Small intestine (tissue), 7 donors: ENCODE measurements around the gene SLC2A9. TPM values are rescaled to one million over a fixed set of nuclear protein-coding genes. Genes with fewer than 3 reads are reported as not detected.

Source experiments
- DNase-seq, 2 donors: peaks; one replicate each; pipeline versions ENCODE4 v3.0.0 to v3.0.0-alpha.2; 2013
- FAIRE-seq: peaks from 2 replicates; lab custom pipeline; 2012; peaks lifted over from hg19 to GRCh38; lab: Jason Lieb, UNC
- H3K27ac ChIP-seq, 3 donors: one replicate each; pipeline ENCODE4 v1.5.1; 2013; ENCODE audit warnings: low read length in 2 of 3, mild to moderate bottlenecking in 2 of 3, control low read depth in 1 of 3, inconsistent platforms in 1 of 3, low read depth in 1 of 3, moderate library complexity in 1 of 3
- H3K27me3 ChIP-seq, 3 donors: one replicate each; pipeline ENCODE4 v1.6.1; 2013; ENCODE audit warnings: low read length in 3 of 3, inconsistent platforms in 1 of 3; ENCODE audit not compliant: control insufficient read depth in 3 of 3, insufficient read depth in 3 of 3
- H3K36me3 ChIP-seq, 3 donors: one replicate each; pipeline ENCODE4 v1.6.1; 2013; ENCODE audit warnings: low read length in 3 of 3, inconsistent platforms in 1 of 3, low read depth in 1 of 3, mild to moderate bottlenecking in 1 of 3, moderate library complexity in 1 of 3; ENCODE audit not compliant: control insufficient read depth in 3 of 3, insufficient read depth in 2 of 3
- H3K4me1 ChIP-seq, 3 donors: one replicate each; pipeline ENCODE4 v1.6.1; 2013; ENCODE audit warnings: low read length in 2 of 3, inconsistent platforms in 1 of 3, low read depth in 1 of 3, mild to moderate bottlenecking in 1 of 3, moderate library complexity in 1 of 3; ENCODE audit not compliant: control insufficient read depth in 3 of 3, insufficient read depth in 2 of 3
- H3K4me3 ChIP-seq, 3 donors: one replicate each; pipeline ENCODE4 v1.5.1; 2013; ENCODE audit warnings: low read length in 3 of 3, control low read depth in 1 of 3, inconsistent platforms in 1 of 3, low read depth in 1 of 3, mild to moderate bottlenecking in 1 of 3, moderate library complexity in 1 of 3
- H3K9me3 ChIP-seq, 2 donors: one replicate each; pipeline ENCODE4 v1.6.1; 2013; ENCODE audit warnings: low read depth in 1 of 2, low read length in 1 of 2; ENCODE audit not compliant: control insufficient read depth in 2 of 2, insufficient read depth in 1 of 2
- WGBS, 3 donors: extraction: QIAGEN DNeasy Blood & Tissue Kit; methylation state at CpG; one replicate each; pipeline ENCODE4 v1.1.7; 2013; 5-methylcytosine and 5-hydroxymethylcytosine counted together
- polyA plus RNA-seq, 4 donors: library from polyadenylated mRNA; stranded (reverse) in 3 of 4; unstranded in 1 of 4; fragments of 200-250 nt in 3 of 4; fragments of 120-200 nt in 1 of 4; gene quantifications; one replicate each; pipeline versions ENCODE4 v1.2.1 to v1.2.3, GENCODE V29; 2013
- donor health status: healthy with polysubstance abuse.
- donor health status: control.
- donor health status: control.
- donor health status: Bipolar disorder and iron deficiency.
- donor health status: healthy.

Gene SLC2A9
- polyA plus RNA-seq, 4 donors: 7.4 to 34.4 (median 12.3) TPM

- no peaks in the 10 kb centered on the region for H3K27me3 ChIP-seq
- no peak overlapping the region for H3K4me3 ChIP-seq
- H3K4me1 ChIP-seq: no peaks in the 10 kb centered on the region
- H3K27ac ChIP-seq: no peak overlapping the region
- H3K9me3 ChIP-seq: peaks cover 0 to 2% of the 10 kb centered on the region in 2 donors
- no peak for FAIRE-seq
- DNase-seq: no peak
- peaks cover 0 to 14% (median 0%) of the 10 kb centered on the region in 3 donors for H3K36me3 ChIP-seq
- WGBS, 3 donors: 83 to 88% (median 84%) methylated on average over 6 of the region's 6 CpGs
These were observed 161.5 kb downstream of the SLC2A9 start for GRCh38 chr4:9859810-9860209.

GRCh38 chr4:9849538-9849920, 171.8 kb downstream of the SLC2A9 start:
- H3K27ac ChIP-seq: no peak overlapping the region
- peaks cover 0 to 7% (median 0%) of the 10 kb centered on the region in 3 donors for H3K36me3 ChIP-seq
- H3K27me3 ChIP-seq: no peaks in the 10 kb centered on the region
- no peak overlapping the region for H3K4me3 ChIP-seq
- no peak for DNase-seq
- no peak for FAIRE-seq
- no peaks in the 10 kb centered on the region for H3K9me3 ChIP-seq
- WGBS, 3 donors: 91 to 94% (median 93%) methylated on average over 2 of the region's 2 CpGs
- H3K4me1 ChIP-seq: no peaks in the 10 kb centered on the region

- H3K27ac ChIP-seq: no peak overlapping the region
- H3K27me3 ChIP-seq: no peaks in the 10 kb centered on the region
- FAIRE-seq (no peak), DNase-seq (no peak)
- no peaks in the 10 kb centered on the region for H3K4me1 ChIP-seq
- WGBS, 3 donors: 79 to 84% (median 82%) methylated on average over 5 of the region's 5 CpGs
- peaks cover 0 to 7% (median 0%) of the 10 kb centered on the region in 3 donors for H3K36me3 ChIP-seq
- H3K9me3 ChIP-seq: no peaks in the 10 kb centered on the region
- no peak overlapping the region for H3K4me3 ChIP-seq
These were observed 173.1 kb downstream of the SLC2A9 start for GRCh38 chr4:9847968-9848748.

- H3K4me3 ChIP-seq: no peak overlapping the region
- H3K9me3 ChIP-seq: peaks cover 0 to 12% of the 10 kb centered on the region in 2 donors
- no peaks in the 10 kb centered on the region for H3K4me1 ChIP-seq
- H3K27me3 ChIP-seq: no peaks in the 10 kb centered on the region
- no peak overlapping the region for H3K27ac ChIP-seq
- FAIRE-seq (no peak), DNase-seq (no peak)
- H3K36me3 ChIP-seq: peaks cover 0 to 7% (median 0%) of the 10 kb centered on the region in 3 donors
- WGBS, 3 donors: 85 to 94% (median 85%) methylated on average over 9 of the region's 9 CpGs
These were observed 175.4 kb downstream of the SLC2A9 start for GRCh38 chr4:9845791-9846493.

GRCh38 chr4:9841072-9841471, 180.2 kb downstream of the SLC2A9 start:
- DNase-seq: no peak
- no peak for FAIRE-seq
- Histone ChIP-seq H3K27me3 (no peaks in the 10 kb centered on the region), H3K9me3 (peaks cover 0 to 15% of the 10 kb centered on the region in 2 donors), H3K4me1 (no peaks in the 10 kb centered on the region), H3K4me3 (no peak overlapping the region), H3K27ac (no peak overlapping the region), H3K36me3 (peaks cover 0 to 5% (median 0%) of the 10 kb centered on the region in 3 donors)
- 90 to 98% (median 93%) methylated on average over 2 of the region's 2 CpGs for WGBS, 3 donors

GRCh38 chr4:9835430-9835829, 185.9 kb downstream of the SLC2A9 start:
- Histone ChIP-seq H3K27ac (no peak overlapping the region), H3K36me3 (peaks cover 0 to 34% (median 3%) of the 10 kb centered on the region in 3 donors), H3K9me3 (no peaks in the 10 kb centered on the region), H3K4me3 (no peak overlapping the region), H3K27me3 (no peaks in the 10 kb centered on the region), H3K4me1 (no peaks in the 10 kb centered on the region)
- DNase-seq: no peak
- no peak for FAIRE-seq
- WGBS, 3 donors: 77 to 93% (median 88%) methylated on average over 5 of the region's 5 CpGs

GRCh38 chr4:9833421-9833820, 187.9 kb downstream of the SLC2A9 start:
- H3K36me3 ChIP-seq: peaks cover 0 to 36% (median 3%) of the 10 kb centered on the region in 3 donors
- FAIRE-seq (no peak), DNase-seq (no peak)
- no peaks in the 10 kb centered on the region for H3K4me1 ChIP-seq
- WGBS, 3 donors: 84 to 90% (median 89%) methylated on average over 5 of the region's 5 CpGs
- H3K27ac ChIP-seq: no peak overlapping the region
- no peak overlapping the region for H3K4me3 ChIP-seq
- no peaks in the 10 kb centered on the region for H3K9me3 ChIP-seq
- H3K27me3 ChIP-seq: no peaks in the 10 kb centered on the region

GRCh38 chr4:9832640-9833039, 188.7 kb downstream of the SLC2A9 start:
- Histone ChIP-seq H3K4me1 (no peaks in the 10 kb centered on the region), H3K27ac (no peak overlapping the region), H3K4me3 (no peak overlapping the region), H3K36me3 (peaks cover 0 to 36% (median 3%) of the 10 kb centered on the region in 3 donors), H3K9me3 (no peaks in the 10 kb centered on the region), H3K27me3 (no peaks in the 10 kb centered on the region)
- FAIRE-seq (no peak), DNase-seq (no peak)
- 86 to 93% (median 93%) methylated on average over 2 of the region's 2 CpGs for WGBS, 3 donors
